Measurements from ENCODE around the gene SLC11A2. TPM values are rescaled to one million over a fixed set of nuclear protein-coding genes. Genes with fewer than 3 reads are reported as not detected.

The SLC11A2 gene
- total RNA-seq (2011; cell fraction: chromatin; rRNA removed; ENCODE audit: low replicate concordance) = 262 and 366 TPM in 2 replicates
- 161 and 181 TPM in 2 replicates for total RNA-seq (2011; cell fraction: nucleolus; rRNA removed)
- total RNA-seq (2011; cell fraction: nucleoplasm; rRNA removed) = 245 and 254 TPM in 2 replicates
- total RNA-seq (2014; rRNA removed) (26.1 and 29.7 TPM in 2 replicates), total RNA-seq (2014; rRNA removed; fragmentation: Illumina TruSeq; extraction: Trizol) (37.8 and 39.3 TPM in 2 replicates), total RNA-seq (2015; rRNA removed; fragmentation: Illumina TruSeq; extraction: Trizol) (30.3 and 32.9 TPM in 2 replicates), total RNA-seq (2021) (36.8 and 38.8 TPM in 2 replicates), polyA plus RNA-seq (2011; rRNA removed) (54.0 and 65.8 TPM in 2 replicates), polyA plus RNA-seq (2014; fragmentation: Illumina TruSeq; extraction: Trizol) (30.1 and 36.3 TPM in 2 replicates), polyA plus RNA-seq (2014; fragmentation: Nextera tagmentation; extraction: Ambion mirVana) (10 to 100 TPM; 21.1 to 27.6 TPM), polyA plus RNA-seq (2014; rRNA removed) (31.7 and 39.3 TPM in 2 replicates), polyA minus RNA-seq (2011; rRNA and poly(A)+ RNA removed) (85.9 and 89.7 TPM in 2 replicates), Bru-seq, nascent RNA (percentile 80 among the genes with signal in this experiment), BruChase-seq, experiment 1, labeled RNA remaining after a 2-hour chase (percentile 86 among the genes with signal in this experiment), BruChase-seq, experiment 2, labeled RNA remaining after a 6-hour chase (percentile 90 among the genes with signal in this experiment)
- polyA plus RNA-seq (2011; cell fraction: cytosol; rRNA removed) = 26.5 and 64.3 TPM in 2 replicates
- polyA plus RNA-seq (2011; cell fraction: nucleus; rRNA removed) = 109 and 145 TPM in 2 replicates
- polyA plus RNA-seq (2012) = 32.5 and 33.3 TPM in 2 replicates
- 20.3 and 25.1 TPM in 2 replicates for polyA minus RNA-seq (2011; cell fraction: cytosol; rRNA and poly(A)+ RNA removed)
- 52.8 and 79.3 TPM in 2 replicates for polyA minus RNA-seq (2011; cell fraction: nucleus; rRNA and poly(A)+ RNA removed)
- long read RNA-seq, experiment 1, full-length matches to known transcripts = 30 of 101 reads
- long read RNA-seq, experiment 1, partial matches to known transcripts = 40 of 101 reads
- long read RNA-seq, experiment 1, other reads (novel, unspliced or antisense) = 31 of 101 reads
- long read RNA-seq, experiment 2, partial matches to known transcripts = 3 of 22 reads
- long read RNA-seq, experiment 2, other reads (novel, unspliced or antisense) = 19 of 22 reads
- long read RNA-seq, experiment 3, full-length matches to known transcripts = 6 of 18 reads
- long read RNA-seq, experiment 3, partial matches to known transcripts = 2 of 18 reads
- long read RNA-seq, experiment 3, other reads (novel, unspliced or antisense) = 10 of 18 reads

GRCh38 chr12:51025836-51026638 lies at the start of gene SLC11A2:
Gene SLC11A2, minus strand, starts transcription at chr12:51026384. Its CDS starts 15,656 bp downstream, at chr12:51010728.
- peak; percentile 82 for FAIRE-seq
- BruUV-seq (replicated peaks) = TSS peak; percentile 57
- peaks cover 54% of the 10 kb centered on the region for H3K79me2 ChIP-seq (ENCODE audit: control insufficient read depth, insufficient read depth, low read length)
- TF ChIP-seq NEUROD1 (IDR thresholded peaks at IDR 0.05; ENCODE audit: borderline replicate concordance, low read depth, low read length, partially characterized antibody) (peak; percentile 70), SAP30 (IDR thresholded peaks at IDR 0.05; ENCODE audit: borderline replicate concordance, insufficient read depth, low read depth, low read length, poor library complexity, severe bottlenecking) (peak; percentile 66), HDAC1 (IDR thresholded peaks at IDR 0.05) (peak in 1 of 2 experiments; percentile 91; a peak in 2 of 4 replicates), POU5F1 (IDR thresholded peaks at IDR 0.05; ENCODE audit: borderline replicate concordance, low read depth, low read length, partially characterized antibody) (no peak), GATA2 (CRISPR knock-in tag; IDR thresholded peaks at IDR 0.05) (no peak), PREB (CRISPR knock-in tag; IDR thresholded peaks at IDR 0.05) (0 out of 2 replicates have a peak, but pooled peaks have one; percentile 30), CREB1 (IDR thresholded peaks at IDR 0.05) (peak; percentile 49; the same call in 1 of the 2 replicates), CREB1 (CRISPR knock-in tag; IDR thresholded peaks at IDR 0.05) (peak; percentile 83), CBX8 (IDR thresholded peaks at IDR 0.05; ENCODE audit: borderline replicate concordance, extremely low read depth, low read depth, low read length, poor library complexity, severe bottlenecking) (no peak), NFIC (IDR thresholded peaks at IDR 0.05) (peak; percentile 66), STAT5B (CRISPR knock-in tag; IDR thresholded peaks at IDR 0.05) (no peak), ZC3H4 (CRISPR knock-in tag; IDR thresholded peaks at IDR 0.05; ENCODE audit: borderline replicate concordance) (no peak; the same call in 1 of the 2 replicates), KLF16 (IDR thresholded peaks at IDR 0.05) (peak; percentile 4; the same call in 1 of the 2 replicates), TCF7L2 (IDR thresholded peaks at IDR 0.05; ENCODE audit: low read depth, low read length) (no peak), POLR3G (IDR thresholded peaks at IDR 0.05; ENCODE audit: extremely low read depth, insufficient read length, insufficient replicate concordance) (no peak)

More at GRCh38 chr12:51025836-51026638, at the start of gene SLC11A2:
- ChIA-PET CTCF (ENCODE audit: low intra/inter-chr PET ratio) (interaction anchor here (0.7 kb wide), 1 partner anchor 244 kb away, joined by 4 read pairs; no protein-coding TSS in a partner anchor), POLR2A (interaction anchor here (0.5 to 2.3 kb wide), 17 partner anchors 9 to 362 kb away, joined by 3 to 12 read pairs (median 4); partner anchors contain the start of genes ATF1, CSRNP2, DAZAP2 and LETMD1)
- Histone ChIP-seq H4K20me1 (replicated peaks; ENCODE audit: control insufficient read depth, insufficient read depth, low read length) (no peaks in the 10 kb centered on the region), H3K4me2 (ENCODE audit: insufficient read depth, low read length) (peak within 1 kb of the TSS; percentile 87), H3K9me3 (replicated peaks; ENCODE audit: control insufficient read depth, insufficient read depth, low read depth, low read length) (no peaks in the 10 kb centered on the region), H3K27me3 (ENCODE audit: control insufficient read depth in 2 of 2, insufficient read depth in 2 of 2, low read length in 2 of 2) (no peaks in the 10 kb centered on the region), H3K9me1 (ENCODE audit: control insufficient read depth, insufficient read depth, low read length) (no peaks in the 10 kb centered on the region), H3K4me1 (replicated peaks in 1 of 2; ENCODE audit: control insufficient read depth in 2 of 2, insufficient read depth in 2 of 2, low read length in 2 of 2) (peaks cover 32 to 38% of the 10 kb centered on the region in 2 experiments), H3K4me3 (peak within 1 kb of the TSS; percentile 66), H3K9ac (ENCODE audit: insufficient read depth in 1 of 2, low read depth in 2 of 2, low read length in 2 of 2) (peak within 1 kb of the TSS; percentile 89 to 95), H3K27ac (ENCODE audit: extremely low read depth, low read depth, low read length) (peak within 1 kb of the TSS; percentile 91), H2AFZ (ENCODE audit: low read depth, low read length) (peak within 1 kb of the TSS; percentile 97), H3K36me3 (ENCODE audit: control insufficient read depth, insufficient read depth, low read length) (no peaks in the 10 kb centered on the region; the same call in 2 of the 3 replicates)
- intact Hi-C loops (cut with micrococcal nuclease) (loop anchor here (2.0 to 5.0 kb wide), 2 partner anchors 37 to 99 kb away; a partner anchor contains a TSS), in situ Hi-C loops (cut with MboI) (no loop called here)
- under 1% methylated on average over 54 of the region's 74 CpGs for WGBS (ENCODE audit: insufficient coverage, low coverage, missing lambda C conversion rate)
- DNase-seq (ENCODE audit: extremely low read depth in 1 of 4, low spot score in 3 of 4) (peak; percentile 98 to 99 (median 98)), ATAC-seq (peak; percentile 91)
